Transverse colon (tissue), 4 donors: Measurements from ENCODE around the gene C9orf78. TPM values are rescaled to one million over a fixed set of nuclear protein-coding genes. Genes with fewer than 3 reads are reported as not detected.

Experiments
- DNase-seq: peaks from one replicate; pipeline ENCODE4 v3.0.0-alpha.2; 2019
- H3K27ac ChIP-seq, 4 donors: fragments of 200-600 bp; sonication (generic); 2 replicates each; pipeline ENCODE4 v1.5.1; 2016 to 2018; ENCODE audit warnings: inconsistent platforms in 4 of 4
- H3K27me3 ChIP-seq: fragments of 200-600 bp; sonication (generic); 2 replicates; pipeline ENCODE4 v1.5.1; 2017; ENCODE audit warnings: inconsistent platforms
- H3K36me3 ChIP-seq, 4 donors: fragments of 200-600 bp; sonication (generic); 2 replicates each; pipeline ENCODE4 v1.5.1; 2017 to 2019; ENCODE audit warnings: inconsistent platforms in 4 of 4
- H3K4me1 ChIP-seq, 4 donors: fragments of 200-600 bp; sonication (generic); 2 replicates each; pipeline ENCODE4 v1.5.1; 2017 to 2020; ENCODE audit warnings: inconsistent platforms in 4 of 4
- H3K4me3 ChIP-seq, 4 donors: fragments of 200-600 bp; sonication (generic); 1 replicate in 1 of 4; 2 replicates in 3 of 4; pipeline versions ENCODE4 v1.5.1 to v1.6.1; 2017 to 2019; ENCODE audit warnings: inconsistent platforms in 4 of 4
- H3K9me3 ChIP-seq, 2 donors: fragments of 200-600 bp; sonication (generic); 2 replicates each; pipeline ENCODE4 v1.5.1; 2017 to 2019; ENCODE audit warnings: inconsistent platforms in 2 of 2
- CTCF ChIP-seq, 5 experiments: fragments of 200-600 bp in 3 of 5; fragments of 450-650 bp in 2 of 5; sonication (generic) in 3 of 5; IDR thresholded peaks; 1 replicate in 2 of 5; 2 replicates in 3 of 5; pipeline ENCODE4 v1.5.1; 2016 to 2017; ENCODE audit warnings: antibody characterized with exemption in 5 of 5, inconsistent platforms in 3 of 5, mild to moderate bottlenecking in 2 of 5, moderate library complexity in 1 of 5
- EP300 ChIP-seq: sonication (generic); formaldehyde crosslinking; IDR thresholded peaks from one replicate; pipeline ENCODE4 v1.6.1; 2017; ENCODE audit warnings: antibody characterized with exemption, low read depth
- POLR2A ChIP-seq: fragments of 450-650 bp; IDR thresholded peaks from one replicate; pipeline ENCODE4 v1.6.1; 2016; ENCODE audit warnings: antibody characterized with exemption, mild to moderate bottlenecking, moderate library complexity
- POLR2AphosphoS5 ChIP-seq, 3 donors: sonication (generic); formaldehyde crosslinking; IDR thresholded peaks; one replicate each; pipeline ENCODE4 v1.6.1; 2016; ENCODE audit warnings: antibody characterized with exemption in 3 of 3
- WGBS, 2 donors: methylation state at CpG; one replicate each; pipeline ENCODE4 v1.1.5; 2018; ENCODE audit warnings: low coverage in 1 of 2; 5-methylcytosine and 5-hydroxymethylcytosine counted together
- in situ Hi-C, 4 donors: fragments of 200-750 bp; cut with MboI; loops; one replicate each; pipeline versions ENCODE4 v1.15.0 to v1.15.1; 2017; ENCODE audit warnings: low sequenced_read_pairs in 3 of 4, low pct_ligation_motif_present in 1 of 4, low pct_unique_long_range_greater_than_20kb in 1 of 4
- intact Hi-C: fragments of 100-400 bp; cut with DNase I; formaldehyde crosslinking; loops from one replicate; pipeline ENCODE4 v1.15.1; 2023; ENCODE audit warnings: low total_unique reads
- total RNA-seq, 4 donors: library from RNA; depleted of rRNA; stranded (reverse); fragments of >200 nt; gene quantifications; one replicate each; pipeline ENCODE4 v1.1.0, GENCODE V29; 2016

Gene C9orf78
- total RNA-seq, 4 donors from 2014 or later: 43.6 to 263 (median 47.7) TPM

GRCh38 chr9:129781981-129782380, 53.1 kb downstream of the C9orf78 start:
- 40 to 61% methylated on average over 1 to 5 of the region's 5 CpGs for WGBS, 2 donors
- no peak overlapping the region for H3K4me3 ChIP-seq
- no peak for DNase-seq
- H3K27ac ChIP-seq: no peak overlapping the region
- H3K27me3 ChIP-seq: peaks cover 3% of the 10 kb centered on the region
- in situ Hi-C loops (loop anchor here (5.0 to 25.0 kb wide), 9 partner anchors 40 to 647 kb away; partner anchors contain the start of gene ASB6 (in 2 of the 4)), intact Hi-C loops (loop anchor here (10.0 kb wide), 1 partner anchor 647 kb away; no protein-coding TSS in a partner anchor)
- H3K9me3 ChIP-seq: no peaks in the 10 kb centered on the region
- H3K36me3 ChIP-seq: no peaks in the 10 kb centered on the region
- TF ChIP-seq CTCF (IDR thresholded peaks at IDR 0.05): no peak
- TF ChIP-seq EP300: no peak
- TF ChIP-seq POLR2A: no peak
- no peak for TF ChIP-seq POLR2AphosphoS5 (IDR thresholded peaks at IDR 0.05)
- peaks cover 6 to 13% (median 8%) of the 10 kb centered on the region in 4 donors for H3K4me1 ChIP-seq

GRCh38 chr9:129781131-129781530, 53.9 kb downstream of the C9orf78 start:
- TF ChIP-seq CTCF (IDR thresholded peaks at IDR 0.05): no peak
- no peak for TF ChIP-seq POLR2AphosphoS5 (IDR thresholded peaks at IDR 0.05)
- no peak for TF ChIP-seq EP300
- no peak for TF ChIP-seq POLR2A
- no peak for DNase-seq
- whole genome bisulfite sequencing, 2 donors: 80 to 81% methylated on average over 1 to 8 of the region's 8 CpGs
- H3K27me3 ChIP-seq: peaks cover 3% of the 10 kb centered on the region
- H3K4me1 ChIP-seq: peaks cover 6 to 15% (median 11%) of the 10 kb centered on the region in 4 donors
- no peaks in the 10 kb centered on the region for H3K9me3 ChIP-seq
- H3K4me3 ChIP-seq: no peak overlapping the region
- in situ Hi-C loops: loop anchor here (5.0 to 25.0 kb wide), 9 partner anchors 39 to 646 kb away; partner anchors contain the start of gene ASB6 (in 2 of the 4)
- no peaks in the 10 kb centered on the region for H3K36me3 ChIP-seq
- H3K27ac ChIP-seq: no peak overlapping the region
- intact Hi-C loops: loop anchor here (10.0 kb wide), 1 partner anchor 646 kb away; no protein-coding TSS in a partner anchor

GRCh38 chr9:129779560-129780190, 55.4 kb downstream of the C9orf78 start:
- no peak overlapping the region for H3K4me3 ChIP-seq
- 88% methylated on average over 7 of the region's 7 CpGs; no CpG with 5 or more reads in 1 of the 2 donors for WGBS, 2 donors
- H3K27me3 ChIP-seq: no peaks in the 10 kb centered on the region
- H3K9me3 ChIP-seq: no peaks in the 10 kb centered on the region
- DNase-seq: no peak
- in situ Hi-C loops (loop anchor here (5.0 to 25.0 kb wide), 9 partner anchors 37 to 645 kb away; partner anchors contain the start of gene ASB6 (in 2 of the 4)), intact Hi-C loops (loop anchor here (10.0 kb wide), 1 partner anchor 645 kb away; no protein-coding TSS in a partner anchor)
- H3K36me3 ChIP-seq: no peaks in the 10 kb centered on the region
- peaks cover 6 to 15% (median 11%) of the 10 kb centered on the region in 4 donors for H3K4me1 ChIP-seq
- no peak overlapping the region for H3K27ac ChIP-seq
- no peak for TF ChIP-seq CTCF (IDR thresholded peaks at IDR 0.05)
- TF ChIP-seq POLR2AphosphoS5 (IDR thresholded peaks at IDR 0.05): no peak
- no peak for TF ChIP-seq POLR2A
- TF ChIP-seq EP300: no peak

GRCh38 chr9:129778469-129778868, 56.6 kb downstream of the C9orf78 start:
- TF ChIP-seq EP300 (no peak), POLR2AphosphoS5 (IDR thresholded peaks at IDR 0.05) (no peak), CTCF (IDR thresholded peaks at IDR 0.05) (no peak), POLR2A (no peak)
- Histone ChIP-seq H3K4me3 (no peak overlapping the region), H3K27ac (no peak overlapping the region), H3K9me3 (no peaks in the 10 kb centered on the region), H3K36me3 (no peaks in the 10 kb centered on the region), H3K4me1 (peaks cover 6 to 15% (median 11%) of the 10 kb centered on the region in 4 donors), H3K27me3 (no peaks in the 10 kb centered on the region)
- intact Hi-C loops: no loop called here
- in situ Hi-C loops: loop anchor here in 2 of 4 donors (25.0 kb wide), 1 partner anchor 641 kb away; no protein-coding TSS in a partner anchor
- WGBS, 2 donors: 50 to 82% methylated on average over 1 to 3 of the region's 3 CpGs
- no peak for DNase-seq
